ENCODE results near the gene ZNF665.
"Not testable (repeated sequence)": the region's sequence is repeated elsewhere in the genome, so short reads cannot be mapped to it uniquely, and the experiment has no call there.

ZNF665 gene

GRCh38 chr19:53192771-53193534 is at the start of gene ZNF665:
Gene ZNF665, minus strand, starts transcription at chr19:53193358. Its CDS starts 10,460 bp downstream, at chr19:53182898.
- peaks cover 57% of the 10 kb centered on the region for H3K9me3 Mint-ChIP-seq
- no peaks in the 10 kb centered on the region for H3K27me3 Mint-ChIP-seq (ENCODE audit: low read depth)
- H3K27ac Mint-ChIP-seq: peak within 1 kb of the TSS; percentile 92
- H3K4me1 Mint-ChIP-seq (ENCODE audit: low read depth): peaks cover 23% of the 10 kb centered on the region
- H3K4me3 Mint-ChIP-seq: peak within 1 kb of the TSS; percentile 92
- H3K36me3 Mint-ChIP-seq (ENCODE audit: low read depth): peaks cover 29% of the 10 kb centered on the region

- no peaks in the 10 kb centered on the region for H3K36me3 Mint-ChIP-seq (ENCODE audit: low read depth)
- no peaks in the 10 kb centered on the region for H3K27me3 Mint-ChIP-seq (ENCODE audit: low read depth)
- no peak overlapping the region for H3K4me3 Mint-ChIP-seq
- no peak overlapping the region for H3K27ac Mint-ChIP-seq
- no peaks in the 10 kb centered on the region for H3K4me1 Mint-ChIP-seq (ENCODE audit: low read depth)
- H3K9me3 Mint-ChIP-seq: peaks cover 76% of the 10 kb centered on the region
These were observed 44.1 kb upstream of the ZNF665 start for GRCh38 chr19:53237114-53237777.

GRCh38 chr19:53224606-53225005 is 31.4 kb upstream of the ZNF665 start:
- no peak overlapping the region for H3K4me3 Mint-ChIP-seq
- H3K27ac Mint-ChIP-seq: no peak overlapping the region
- H3K36me3 Mint-ChIP-seq (ENCODE audit: low read depth): peaks cover 2% of the 10 kb centered on the region
- no peaks in the 10 kb centered on the region for H3K27me3 Mint-ChIP-seq (ENCODE audit: low read depth)
- H3K9me3 Mint-ChIP-seq: peaks cover 60% of the 10 kb centered on the region
- H3K4me1 Mint-ChIP-seq (ENCODE audit: low read depth): no peaks in the 10 kb centered on the region

GRCh38 chr19:53222716-53223115 is 29.6 kb upstream of the ZNF665 start:
- peaks cover 60% of the 10 kb centered on the region for H3K9me3 Mint-ChIP-seq
- not testable (repeated sequence) for H3K36me3 Mint-ChIP-seq (ENCODE audit: low read depth); H3K27me3 Mint-ChIP-seq (ENCODE audit: low read depth); H3K4me3 Mint-ChIP-seq; H3K4me1 Mint-ChIP-seq (ENCODE audit: low read depth); H3K27ac Mint-ChIP-seq

- no peaks in the 10 kb centered on the region for H3K27me3 Mint-ChIP-seq (ENCODE audit: low read depth)
- no peaks in the 10 kb centered on the region for H3K4me1 Mint-ChIP-seq (ENCODE audit: low read depth)
- H3K4me3 Mint-ChIP-seq: no peak overlapping the region
- no peak overlapping the region for H3K27ac Mint-ChIP-seq
- peaks cover 35% of the 10 kb centered on the region for H3K36me3 Mint-ChIP-seq (ENCODE audit: low read depth)
- H3K9me3 Mint-ChIP-seq: peaks cover 62% of the 10 kb centered on the region
These were observed 19.7 kb upstream of the ZNF665 start for GRCh38 chr19:53212703-53213320.

GRCh38 chr19:53211554-53211953 is 18.4 kb upstream of the ZNF665 start:
- H3K27ac Mint-ChIP-seq; H3K4me1 Mint-ChIP-seq (ENCODE audit: low read depth); H3K4me3 Mint-ChIP-seq; H3K27me3 Mint-ChIP-seq (ENCODE audit: low read depth): not testable (repeated sequence)
- Mint-ChIP-seq H3K36me3 (ENCODE audit: low read depth) (peaks cover 46% of the 10 kb centered on the region), H3K9me3 (peaks cover 72% of the 10 kb centered on the region)

GRCh38 chr19:53196777-53197396 is 3.7 kb upstream of the ZNF665 start:
- H3K9me3 Mint-ChIP-seq: peaks cover 55% of the 10 kb centered on the region
- peaks cover 33% of the 10 kb centered on the region for H3K36me3 Mint-ChIP-seq (ENCODE audit: low read depth)
- peak overlapping the region; percentile 96 for H3K4me3 Mint-ChIP-seq
- H3K4me1 Mint-ChIP-seq (ENCODE audit: low read depth): peaks cover 21% of the 10 kb centered on the region
- H3K27me3 Mint-ChIP-seq (ENCODE audit: low read depth): no peaks in the 10 kb centered on the region
- H3K27ac Mint-ChIP-seq: peak overlapping the region; percentile 94

GRCh38 chr19:53195265-53195903 is 2.2 kb upstream of the ZNF665 start:
- H3K4me3 Mint-ChIP-seq: peak overlapping the region; percentile 35
- no peaks in the 10 kb centered on the region for H3K27me3 Mint-ChIP-seq (ENCODE audit: low read depth)
- H3K27ac Mint-ChIP-seq: peak overlapping the region; percentile 8
- H3K9me3 Mint-ChIP-seq: peaks cover 58% of the 10 kb centered on the region
- H3K36me3 Mint-ChIP-seq (ENCODE audit: low read depth): peaks cover 30% of the 10 kb centered on the region
- H3K4me1 Mint-ChIP-seq (ENCODE audit: low read depth): peaks cover 23% of the 10 kb centered on the region

- H3K9me3 Mint-ChIP-seq: peaks cover 56% of the 10 kb centered on the region
- peak overlapping the region; percentile 26 for H3K27ac Mint-ChIP-seq
- H3K36me3 Mint-ChIP-seq (ENCODE audit: low read depth): peaks cover 29% of the 10 kb centered on the region
- peak overlapping the region; percentile 92 for H3K4me3 Mint-ChIP-seq
- H3K4me1 Mint-ChIP-seq (ENCODE audit: low read depth): peaks cover 23% of the 10 kb centered on the region
- no peaks in the 10 kb centered on the region for H3K27me3 Mint-ChIP-seq (ENCODE audit: low read depth)
These were observed 521 bp upstream of the ZNF665 start for GRCh38 chr19:53193535-53194222.

GRCh38 chr19:53190253-53190652 is 2.9 kb downstream of the ZNF665 start:
- Mint-ChIP-seq H3K4me3 (no peak overlapping the region), H3K9me3 (peaks cover 45% of the 10 kb centered on the region), H3K36me3 (ENCODE audit: low read depth) (peaks cover 27% of the 10 kb centered on the region), H3K4me1 (ENCODE audit: low read depth) (peaks cover 14% of the 10 kb centered on the region), H3K27ac (no peak overlapping the region), H3K27me3 (ENCODE audit: low read depth) (no peaks in the 10 kb centered on the region)

- H3K27ac Mint-ChIP-seq; H3K27me3 Mint-ChIP-seq (ENCODE audit: low read depth); H3K4me3 Mint-ChIP-seq: not testable (repeated sequence)
- peaks cover 25% of the 10 kb centered on the region for H3K36me3 Mint-ChIP-seq (ENCODE audit: low read depth)
- H3K9me3 Mint-ChIP-seq: peaks cover 42% of the 10 kb centered on the region
- H3K4me1 Mint-ChIP-seq (ENCODE audit: low read depth): peaks cover 12% of the 10 kb centered on the region
These were observed 3.4 kb downstream of the ZNF665 start for GRCh38 chr19:53189691-53190198.

GRCh38 chr19:53185155-53185882 is 7.8 kb downstream of the ZNF665 start:
- H3K27me3 Mint-ChIP-seq (ENCODE audit: low read depth); H3K27ac Mint-ChIP-seq; H3K4me3 Mint-ChIP-seq; H3K4me1 Mint-ChIP-seq (ENCODE audit: low read depth): not testable (repeated sequence)
- Mint-ChIP-seq H3K36me3 (ENCODE audit: low read depth) (peaks cover 28% of the 10 kb centered on the region), H3K9me3 (peaks cover 37% of the 10 kb centered on the region)

GRCh38 chr19:53183146-53183764 is 9.9 kb downstream of the ZNF665 start:
- Mint-ChIP-seq H3K27me3 (ENCODE audit: low read depth) (no peaks in the 10 kb centered on the region), H3K27ac (no peak overlapping the region), H3K9me3 (peaks cover 33% of the 10 kb centered on the region), H3K36me3 (ENCODE audit: low read depth) (peaks cover 31% of the 10 kb centered on the region), H3K4me1 (ENCODE audit: low read depth) (no peaks in the 10 kb centered on the region), H3K4me3 (no peak overlapping the region)
